HCT116 (cell line): ENCODE measurements around the gene IGF2. TPM values are rescaled to one million over a fixed set of nuclear protein-coding genes. Genes with fewer than 3 reads are reported as not detected.

Experiments
- ATAC-seq: fragments of 200-7000 bp; cut with Tn5 transposase; 2 replicates; pipeline ENCODE4 v1.9.1; 2020; ENCODE audit warnings: mild to moderate bottlenecking, moderate library complexity
- BruUV-seq: library from RNA; stranded (reverse); fragments of 400-500 nt; replicated peaks from 2 replicates; lab custom pipeline; 2021; lab: Mats Ljungman, UMichigan
- CTCF ChIA-PET: fragments of 300-600 bp; sonication (Branson Sonifier 250); formaldehyde crosslinking; loops from one replicate; lab custom pipeline; 2021; ENCODE audit warnings: antibody characterized with exemption; lab: Charles Lee
- POLR2A ChIA-PET: fragments of 300-600, 350-600 bp; sonication (Branson Sonifier 250); formaldehyde crosslinking; loops from one replicate; lab custom pipeline; 2021; ENCODE audit warnings: antibody characterized with exemption; lab: Charles Lee
- RAD21 ChIA-PET, 2 experiments: fragments of 300-600 bp; sonication (Branson Sonifier 250); formaldehyde crosslinking; loops; one replicate each; lab custom pipeline; 2023; ENCODE audit warnings: low total read pairs in 2 of 2; ENCODE audit not compliant: uncharacterized antibody in 2 of 2, unreplicated experiment in 2 of 2, low non-redundant PET in 1 of 2; lab: Charles Lee
- DNase-seq: peaks from one replicate; pipeline ENCODE4 v3.0.0-alpha.2; 2010; ENCODE audit warnings: low read depth, low spot score
- H2AFZ ChIP-seq: fragments of 200-600 bp; shearing (Covaris generic), sonication (generic); 2 replicates; pipeline ENCODE4 v1.6.1; 2017; ENCODE audit warnings: low read depth, mixed run types, mixed read lengths, antibody characterized with exemption, low read length; ENCODE audit not compliant: poor library complexity, severe bottlenecking
- H3K27ac ChIP-seq: 2 replicates; pipeline ENCODE4 v1.5.1; 2012; ENCODE audit warnings: low read depth, low read length
- H3K27me3 ChIP-seq: fragments of 200-600 bp; sonication (generic); 2 replicates; pipeline ENCODE4 v1.6.1; 2016; ENCODE audit warnings: mixed run types, low read length, mixed read lengths; ENCODE audit not compliant: insufficient read depth
- H3K36me3 ChIP-seq, 2 experiments: fragments of 200-500 bp in 1 of 2; fragments of 200-600 bp in 1 of 2; sonication (Bioruptor generic) in 1 of 2; sonication (generic) in 1 of 2; 2 replicates each; pipeline versions ENCODE4 v1.5.1 to v1.6.1; 2014 to 2016; ENCODE audit warnings: low read length in 2 of 2, inconsistent platforms in 1 of 2, mixed read lengths in 1 of 2, mixed run types in 1 of 2; ENCODE audit not compliant: insufficient read depth in 2 of 2, control insufficient read depth in 1 of 2
- H3K4me1 ChIP-seq, 2 experiments: fragments of 200-600 bp in 1 of 2; sonication (generic) in 1 of 2; 2 replicates each; pipeline versions ENCODE4 v1.5.1 to v1.6.1; 2012 to 2017; ENCODE audit warnings: low read length in 2 of 2, inconsistent platforms in 1 of 2, mild to moderate bottlenecking in 1 of 2, mixed read lengths in 1 of 2, mixed run types in 1 of 2, moderate library complexity in 1 of 2; ENCODE audit not compliant: insufficient read depth in 2 of 2, control insufficient read depth in 1 of 2
- H3K4me2 ChIP-seq: fragments of 200-600 bp; sonication (generic); 2 replicates; pipeline ENCODE4 v1.6.1; 2017; ENCODE audit warnings: mixed run types, low read length, mixed read lengths
- H3K4me3 ChIP-seq, 2 experiments: fragments of 200-600 bp in 1 of 2; sonication (generic) in 1 of 2; replicated peaks in 1 of 2; 2 replicates each; pipeline ENCODE4 v1.5.1; 2011 to 2016; ENCODE audit warnings: low read length in 2 of 2, control low read depth in 1 of 2, low read depth in 1 of 2, mild to moderate bottlenecking in 1 of 2, mixed read lengths in 1 of 2, mixed run types in 1 of 2
- H3K79me2 ChIP-seq: fragments of 200-600 bp; sonication (generic); 2 replicates; pipeline ENCODE4 v1.6.1; 2017; ENCODE audit warnings: mild to moderate bottlenecking, mixed run types, low read length, moderate library complexity, mixed read lengths; ENCODE audit not compliant: insufficient read depth
- H3K9ac ChIP-seq: fragments of 200-600 bp; sonication (generic); 2 replicates; pipeline ENCODE4 v1.6.1; 2016; ENCODE audit warnings: low read length, mixed read lengths
- H3K9me2 ChIP-seq: fragments of 200-600 bp; sonication (generic), shearing (Covaris generic); 2 replicates; pipeline ENCODE4 v1.6.1; 2017; ENCODE audit warnings: mixed run types, mild to moderate bottlenecking, moderate library complexity; ENCODE audit not compliant: insufficient read depth
- H3K9me3 ChIP-seq, 2 experiments: fragments of 200-500 bp in 1 of 2; fragments of 200-600 bp in 1 of 2; sonication (Bioruptor generic) in 1 of 2; sonication (generic) in 1 of 2; 2 replicates each; pipeline ENCODE4 v1.6.1; 2014 to 2017; ENCODE audit warnings: low read length in 2 of 2, mixed read lengths in 2 of 2, inconsistent platforms in 1 of 2, low read depth in 1 of 2, mild to moderate bottlenecking in 1 of 2, mixed run types in 1 of 2, moderate library complexity in 1 of 2; ENCODE audit not compliant: control insufficient read depth in 1 of 2, insufficient read depth in 1 of 2
- H4K20me1 ChIP-seq: fragments of 200-600 bp; sonication (generic), shearing (Covaris generic); 2 replicates; pipeline ENCODE4 v1.6.1; 2017; ENCODE audit warnings: mixed run types, mild to moderate bottlenecking, moderate library complexity; ENCODE audit not compliant: insufficient read depth
- CBX3 ChIP-seq: IDR thresholded peaks from 2 replicates; pipeline ENCODE4 v1.6.1; 2012; ENCODE audit warnings: low read depth
- CEBPB ChIP-seq: IDR thresholded peaks from 2 replicates; pipeline ENCODE4 v1.6.1; 2012; ENCODE audit warnings: low read depth
- EGR1 ChIP-seq: IDR thresholded peaks from 2 replicates; pipeline ENCODE4 v1.6.1; 2012; ENCODE audit warnings: low read depth
- ELF1 ChIP-seq: IDR thresholded peaks from 2 replicates; pipeline ENCODE4 v1.6.1; 2012; ENCODE audit warnings: low read depth, borderline replicate concordance
- EZH2 ChIP-seq: fragments of 200-600 bp; sonication (generic); IDR thresholded peaks from 2 replicates; pipeline ENCODE4 v1.6.1; 2017; ENCODE audit warnings: antibody characterized with exemption, mixed run types
- EZH2phosphoT487 ChIP-seq: fragments of 200-600 bp; IDR thresholded peaks from 2 replicates; pipeline ENCODE4 v1.6.1; 2018; ENCODE audit warnings: antibody characterized with exemption, borderline replicate concordance
- FOSL1 ChIP-seq: IDR thresholded peaks from 2 replicates; pipeline ENCODE4 v1.6.1; 2012; ENCODE audit warnings: low read depth
- JUND ChIP-seq: IDR thresholded peaks from 2 replicates; pipeline ENCODE4 v1.6.1; 2012
- POLR2A ChIP-seq: IDR thresholded peaks from 2 replicates; pipeline ENCODE4 v1.7.0; 2011; ENCODE audit warnings: borderline replicate concordance; ENCODE audit not compliant: insufficient read depth, insufficient read length; ENCODE audit errors: extremely low read depth
- RAD21 ChIP-seq: IDR thresholded peaks from 2 replicates; pipeline ENCODE4 v1.6.1; 2012; ENCODE audit warnings: low read depth, mild to moderate bottlenecking
- SP1 ChIP-seq: IDR thresholded peaks from 2 replicates; pipeline ENCODE4 v1.6.1; 2012; ENCODE audit warnings: low read depth
- ZFX ChIP-seq: fragments of 450-650 bp; IDR thresholded peaks from 2 replicates; pipeline ENCODE4 v1.6.1; 2017
- ZNF274 ChIP-seq: fragments of 200-500 bp; sonication (Bioruptor generic); IDR thresholded peaks from 2 replicates; pipeline ENCODE4 v1.6.1; 2014; ENCODE audit warnings: mild to moderate bottlenecking, low read depth, low read length, inconsistent platforms
- intact Hi-C: fragments of 100-400 bp; cut with micrococcal nuclease; formaldehyde crosslinking; loops from 2 replicates; pipeline ENCODE4 v1.10.0; 2022
- total RNA-seq: library from RNA; stranded (reverse); gene quantifications from one replicate; pipeline ENCODE4 v1.2.1, GENCODE V29; 2021; ENCODE audit not compliant: unreplicated experiment
- TF ChIP-seq, protein P1 (sequence below): IDR thresholded peaks from 2 replicates; pipeline ENCODE4 v1.6.1; 2012
- TF ChIP-seq, protein P2 (sequence below), 3 experiments: fragments of 200-600 bp in 1 of 3; sonication (generic) in 1 of 3; IDR thresholded peaks in 2 of 3; conservative IDR thresholded peaks in 1 of 3; 2 replicates each; pipeline ENCODE4 v1.5.1; 2012 to 2017; ENCODE audit warnings: low read depth in 2 of 3, low read length in 2 of 3, antibody characterized with exemption in 1 of 3, borderline replicate concordance in 1 of 3, control low read depth in 1 of 3, mild to moderate bottlenecking in 1 of 3, mixed read lengths in 1 of 3, mixed run types in 1 of 3, moderate library complexity in 1 of 3; ENCODE audit not compliant: insufficient read depth in 1 of 3
- TF ChIP-seq, protein P3 (sequence below): IDR thresholded peaks from 2 replicates; pipeline ENCODE4 v1.6.1; 2011; ENCODE audit warnings: mild to moderate bottlenecking, low read length, moderate library complexity; ENCODE audit not compliant: insufficient replicate concordance; ENCODE audit errors: extremely low read depth
- TF ChIP-seq, protein P4 (sequence below): IDR thresholded peaks from 2 replicates; pipeline ENCODE4 v1.6.1; 2012

The IGF2 gene
- total RNA-seq, 1 experiment from 2014 or later, result 17.9 TPM

DNA sequence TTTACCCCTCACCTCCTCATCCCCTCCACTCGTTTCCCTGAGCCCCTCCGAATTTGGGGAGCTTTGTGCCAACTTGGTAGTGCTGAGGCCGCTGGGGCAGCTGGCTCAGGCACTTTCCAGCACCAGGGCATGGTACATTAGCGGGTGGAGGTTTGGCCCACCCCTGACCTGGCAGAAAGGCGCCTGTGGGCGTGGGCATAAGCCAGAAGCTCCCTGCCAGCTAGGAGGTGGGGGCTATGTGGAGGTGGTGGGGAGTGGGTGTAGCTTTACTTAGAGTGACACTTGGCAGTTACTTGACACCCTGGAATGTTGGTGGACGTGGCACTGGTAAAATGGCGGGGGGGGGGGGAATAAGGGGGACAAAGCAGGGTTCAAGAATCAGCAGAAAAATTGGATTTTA lies 10.3 kb upstream of the IGF2 start:
- CTCF ChIA-PET, result interaction anchor here (0.6 to 11.5 kb wide), 15 partner anchors 7 to 496 kb away, joined by 3 to 351 read pairs (median 27); partner anchors contain the start of genes MRPL23 and SYT8
- ATAC-seq (no peak), DNase-seq (no peak)
- POLR2A ChIA-PET, result interaction anchor here (1.0 to 2.9 kb wide), 3 partner anchors 13 to 267 kb away, joined by 3 to 14 read pairs (median 3); no protein-coding TSS in a partner anchor
- no TSS peak for BruUV-seq
- Histone ChIP-seq H3K36me3 (no peaks in the 10 kb centered on the region), H3K27me3 (no peaks in the 10 kb centered on the region; the same call in 1 of the 2 replicates), H4K20me1 (no peaks in the 10 kb centered on the region), H2AFZ (no peak overlapping the region), H3K9me3 (no peaks in the 10 kb centered on the region), H3K9me2 (no peaks in the 10 kb centered on the region), H3K9ac (no peak overlapping the region), H3K4me1 (peaks cover 0 to 4% of the 10 kb centered on the region in 2 experiments; a peak in 1 of 4 replicates), H3K79me2 (no peaks in the 10 kb centered on the region), H3K4me2 (no peak overlapping the region), H3K27ac (no peak overlapping the region), H3K4me3 (no peak overlapping the region)
- TF ChIP-seq EZH2phosphoT487 (no peak), JUND (no peak), POLR2A (no peak), ELF1 (no peak), EZH2 (no peak), ZNF274 (no peak), ZFX (no peak), SP1 (no peak), FOSL1 (no peak), CEBPB (no peak), EGR1 (no peak), RAD21 (no peak), CBX3 (no peak)
- TF ChIP-seq, protein P1, sequence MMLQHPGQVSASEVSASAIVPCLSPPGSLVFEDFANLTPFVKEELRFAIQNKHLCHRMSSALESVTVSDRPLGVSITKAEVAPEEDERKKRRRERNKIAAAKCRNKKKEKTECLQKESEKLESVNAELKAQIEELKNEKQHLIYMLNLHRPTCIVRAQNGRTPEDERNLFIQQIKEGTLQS, result no peak
- TF ChIP-seq, protein P2, sequence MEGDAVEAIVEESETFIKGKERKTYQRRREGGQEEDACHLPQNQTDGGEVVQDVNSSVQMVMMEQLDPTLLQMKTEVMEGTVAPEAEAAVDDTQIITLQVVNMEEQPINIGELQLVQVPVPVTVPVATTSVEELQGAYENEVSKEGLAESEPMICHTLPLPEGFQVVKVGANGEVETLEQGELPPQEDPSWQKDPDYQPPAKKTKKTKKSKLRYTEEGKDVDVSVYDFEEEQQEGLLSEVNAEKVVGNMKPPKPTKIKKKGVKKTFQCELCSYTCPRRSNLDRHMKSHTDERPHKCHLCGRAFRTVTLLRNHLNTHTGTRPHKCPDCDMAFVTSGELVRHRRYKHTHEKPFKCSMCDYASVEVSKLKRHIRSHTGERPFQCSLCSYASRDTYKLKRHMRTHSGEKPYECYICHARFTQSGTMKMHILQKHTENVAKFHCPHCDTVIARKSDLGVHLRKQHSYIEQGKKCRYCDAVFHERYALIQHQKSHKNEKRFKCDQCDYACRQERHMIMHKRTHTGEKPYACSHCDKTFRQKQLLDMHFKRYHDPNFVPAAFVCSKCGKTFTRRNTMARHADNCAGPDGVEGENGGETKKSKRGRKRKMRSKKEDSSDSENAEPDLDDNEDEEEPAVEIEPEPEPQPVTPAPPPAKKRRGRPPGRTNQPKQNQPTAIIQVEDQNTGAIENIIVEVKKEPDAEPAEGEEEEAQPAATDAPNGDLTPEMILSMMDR (IDR thresholded peaks at IDR 0.05 in 2 of 3, conservative IDR thresholded peaks at IDR 0.05 in 1 of 3; ENCODE audit: borderline replicate concordance in 1 of 3, insufficient read depth in 1 of 3, low read depth in 2 of 3, low read length in 2 of 3), result no peak
- TF ChIP-seq, protein P3, sequence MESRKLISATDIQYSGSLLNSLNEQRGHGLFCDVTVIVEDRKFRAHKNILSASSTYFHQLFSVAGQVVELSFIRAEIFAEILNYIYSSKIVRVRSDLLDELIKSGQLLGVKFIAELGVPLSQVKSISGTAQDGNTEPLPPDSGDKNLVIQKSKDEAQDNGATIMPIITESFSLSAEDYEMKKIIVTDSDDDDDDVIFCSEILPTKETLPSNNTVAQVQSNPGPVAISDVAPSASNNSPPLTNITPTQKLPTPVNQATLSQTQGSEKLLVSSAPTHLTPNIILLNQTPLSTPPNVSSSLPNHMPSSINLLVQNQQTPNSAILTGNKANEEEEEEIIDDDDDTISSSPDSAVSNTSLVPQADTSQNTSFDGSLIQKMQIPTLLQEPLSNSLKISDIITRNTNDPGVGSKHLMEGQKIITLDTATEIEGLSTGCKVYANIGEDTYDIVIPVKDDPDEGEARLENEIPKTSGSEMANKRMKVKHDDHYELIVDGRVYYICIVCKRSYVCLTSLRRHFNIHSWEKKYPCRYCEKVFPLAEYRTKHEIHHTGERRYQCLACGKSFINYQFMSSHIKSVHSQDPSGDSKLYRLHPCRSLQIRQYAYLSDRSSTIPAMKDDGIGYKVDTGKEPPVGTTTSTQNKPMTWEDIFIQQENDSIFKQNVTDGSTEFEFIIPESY, result no peak
- TF ChIP-seq, protein P4, sequence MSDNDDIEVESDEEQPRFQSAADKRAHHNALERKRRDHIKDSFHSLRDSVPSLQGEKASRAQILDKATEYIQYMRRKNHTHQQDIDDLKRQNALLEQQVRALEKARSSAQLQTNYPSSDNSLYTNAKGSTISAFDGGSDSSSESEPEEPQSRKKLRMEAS, result no peak
- intact Hi-C loops, result no loop called here
- RAD21 ChIA-PET, result interaction anchor here (0.9 to 4.5 kb wide), 4 partner anchors 111 to 497 kb away, joined by 5 to 55 read pairs (median 38); no protein-coding TSS in a partner anchor
